22Rv1 (cell line): ENCODE measurements around the gene NIPSNAP3A.

Experiments
- H3K27ac ChIP-seq: fragments of 450-650 bp; 2 replicates; pipeline ENCODE4 v1.5.1; 2017
- ZFX ChIP-seq: fragments of 450-650 bp; IDR thresholded peaks from 2 replicates; pipeline ENCODE4 v1.6.1; 2017; ENCODE audit warnings: antibody characterized with exemption, borderline replicate concordance
- TF ChIP-seq, protein P1 (sequence below): fragments of 450-650 bp; IDR thresholded peaks from 2 replicates; pipeline ENCODE4 v1.5.1; 2017; ENCODE audit warnings: mild to moderate bottlenecking

NIPSNAP3A gene

GRCh38 chr9:104808035-104808614 lies 60.6 kb downstream of the NIPSNAP3A start:
- TF ChIP-seq, protein P1, sequence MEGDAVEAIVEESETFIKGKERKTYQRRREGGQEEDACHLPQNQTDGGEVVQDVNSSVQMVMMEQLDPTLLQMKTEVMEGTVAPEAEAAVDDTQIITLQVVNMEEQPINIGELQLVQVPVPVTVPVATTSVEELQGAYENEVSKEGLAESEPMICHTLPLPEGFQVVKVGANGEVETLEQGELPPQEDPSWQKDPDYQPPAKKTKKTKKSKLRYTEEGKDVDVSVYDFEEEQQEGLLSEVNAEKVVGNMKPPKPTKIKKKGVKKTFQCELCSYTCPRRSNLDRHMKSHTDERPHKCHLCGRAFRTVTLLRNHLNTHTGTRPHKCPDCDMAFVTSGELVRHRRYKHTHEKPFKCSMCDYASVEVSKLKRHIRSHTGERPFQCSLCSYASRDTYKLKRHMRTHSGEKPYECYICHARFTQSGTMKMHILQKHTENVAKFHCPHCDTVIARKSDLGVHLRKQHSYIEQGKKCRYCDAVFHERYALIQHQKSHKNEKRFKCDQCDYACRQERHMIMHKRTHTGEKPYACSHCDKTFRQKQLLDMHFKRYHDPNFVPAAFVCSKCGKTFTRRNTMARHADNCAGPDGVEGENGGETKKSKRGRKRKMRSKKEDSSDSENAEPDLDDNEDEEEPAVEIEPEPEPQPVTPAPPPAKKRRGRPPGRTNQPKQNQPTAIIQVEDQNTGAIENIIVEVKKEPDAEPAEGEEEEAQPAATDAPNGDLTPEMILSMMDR: no peak
- TF ChIP-seq ZFX: no peak
- no peak overlapping the region for H3K27ac ChIP-seq
